MCF 10A (cell line): ENCODE measurements around the gene GRM8. TPM values are rescaled to one million over a fixed set of nuclear protein-coding genes. Genes with fewer than 3 reads are reported as not detected.

Source experiments
- BruUV-seq: library from RNA; stranded (reverse); fragments of 400-500 nt; replicated peaks from 2 replicates; lab custom pipeline; 2021; lab: Mats Ljungman, UMichigan
- CTCF ChIA-PET: fragments of 300-600 bp; sonication (Branson Sonifier 250); formaldehyde crosslinking; extraction: SDS; loops from one replicate; lab custom pipeline; 2021; ENCODE audit warnings: antibody characterized with exemption, inconsistent platforms; lab: Yijun Ruan, JAX
- POLR2A ChIA-PET: fragments of 300-600, 350-650 bp; sonication (Branson Sonifier 250); formaldehyde crosslinking; extraction: SDS; loops from one replicate; lab custom pipeline; 2020; ENCODE audit warnings: antibody characterized with exemption, inconsistent platforms; lab: Yijun Ruan, JAX
- DNase-seq: peaks from one replicate; pipeline ENCODE4 v3.0.0-alpha.2; 2018; ENCODE audit not compliant: unreplicated experiment
- H3K27ac Mint-ChIP-seq: one replicate; pipeline ENCODE4 v1.8.0; 2022; ENCODE audit warnings: mild to moderate bottlenecking, low read depth, mixed read lengths; ENCODE audit not compliant: unreplicated experiment
- H3K27me3 Mint-ChIP-seq: one replicate; pipeline ENCODE4 v1.8.0; 2022; ENCODE audit warnings: mixed read lengths; ENCODE audit not compliant: insufficient read depth, unreplicated experiment
- H3K36me3 Mint-ChIP-seq: one replicate; pipeline ENCODE4 v1.8.0; 2022; ENCODE audit warnings: mild to moderate bottlenecking, moderate library complexity, mixed read lengths; ENCODE audit not compliant: insufficient read depth, unreplicated experiment
- H3K4me1 Mint-ChIP-seq: one replicate; pipeline ENCODE4 v1.8.0; 2022; ENCODE audit warnings: mixed read lengths; ENCODE audit not compliant: insufficient read depth, unreplicated experiment
- H3K4me3 Mint-ChIP-seq: one replicate; pipeline ENCODE4 v1.8.0; 2022; ENCODE audit warnings: mild to moderate bottlenecking, moderate library complexity, mixed read lengths; ENCODE audit not compliant: unreplicated experiment
- H3K9me3 Mint-ChIP-seq: one replicate; pipeline ENCODE4 v1.8.0; 2022; ENCODE audit warnings: mixed read lengths; ENCODE audit not compliant: unreplicated experiment
- intact Hi-C: fragments of 100-400 bp; cut with micrococcal nuclease; formaldehyde crosslinking; loops from 2 replicates; pipeline ENCODE4 v1.14.1; 2022
- total RNA-seq: library from RNA; stranded (reverse); gene quantifications from 2 replicates; pipeline ENCODE4 v1.2.3, GENCODE V29; 2022
- TF ChIP-seq, protein P1 (sequence below): fragments of 200-600 bp; IDR thresholded peaks from one replicate; pipeline ENCODE4 v1.8.0; 2022; ENCODE audit warnings: antibody characterized with exemption, mild to moderate bottlenecking; ENCODE audit not compliant: unreplicated experiment

The GRM8 gene
- total RNA-seq, 1 experiment from 2014 or later = not detected

DNA sequence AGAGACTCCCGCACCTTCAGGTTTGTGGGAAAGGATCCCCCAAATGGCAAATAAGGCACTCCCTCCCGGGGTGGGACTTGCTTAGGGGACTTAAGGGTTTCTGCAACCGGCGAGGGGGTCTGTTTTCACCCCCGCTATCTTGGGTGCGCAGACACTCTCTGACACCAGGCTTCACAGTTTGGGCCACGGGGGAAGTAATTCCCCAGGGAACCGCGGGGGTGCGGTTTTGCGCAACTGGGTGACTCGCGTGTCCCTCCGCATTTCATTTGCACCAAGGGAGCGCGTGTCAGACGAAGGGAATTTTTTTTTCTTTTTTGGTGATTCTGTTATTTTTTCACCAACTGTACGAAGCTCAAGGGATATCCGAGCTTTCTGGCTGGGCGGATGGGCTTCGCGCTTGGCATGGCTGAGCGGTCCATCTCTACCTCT is 1.7 kb downstream of the GRM8 start:
- Mint-ChIP-seq H3K27me3 (peaks cover 69% of the 10 kb centered on the region), H3K27ac (no peak overlapping the region), H3K4me1 (peaks cover 8% of the 10 kb centered on the region), H3K4me3 (no peak overlapping the region), H3K9me3 (no peaks in the 10 kb centered on the region), H3K36me3 (peaks cover 6% of the 10 kb centered on the region)
- no peak for DNase-seq
- no TSS peak for BruUV-seq
- ChIA-PET POLR2A (no interaction called here), CTCF (interaction anchor here (0.7 to 1.3 kb wide), 4 partner anchors 10 to 194 kb away, joined by 3 to 4 read pairs (median 3); no protein-coding TSS in a partner anchor)
- TF ChIP-seq, protein P1, sequence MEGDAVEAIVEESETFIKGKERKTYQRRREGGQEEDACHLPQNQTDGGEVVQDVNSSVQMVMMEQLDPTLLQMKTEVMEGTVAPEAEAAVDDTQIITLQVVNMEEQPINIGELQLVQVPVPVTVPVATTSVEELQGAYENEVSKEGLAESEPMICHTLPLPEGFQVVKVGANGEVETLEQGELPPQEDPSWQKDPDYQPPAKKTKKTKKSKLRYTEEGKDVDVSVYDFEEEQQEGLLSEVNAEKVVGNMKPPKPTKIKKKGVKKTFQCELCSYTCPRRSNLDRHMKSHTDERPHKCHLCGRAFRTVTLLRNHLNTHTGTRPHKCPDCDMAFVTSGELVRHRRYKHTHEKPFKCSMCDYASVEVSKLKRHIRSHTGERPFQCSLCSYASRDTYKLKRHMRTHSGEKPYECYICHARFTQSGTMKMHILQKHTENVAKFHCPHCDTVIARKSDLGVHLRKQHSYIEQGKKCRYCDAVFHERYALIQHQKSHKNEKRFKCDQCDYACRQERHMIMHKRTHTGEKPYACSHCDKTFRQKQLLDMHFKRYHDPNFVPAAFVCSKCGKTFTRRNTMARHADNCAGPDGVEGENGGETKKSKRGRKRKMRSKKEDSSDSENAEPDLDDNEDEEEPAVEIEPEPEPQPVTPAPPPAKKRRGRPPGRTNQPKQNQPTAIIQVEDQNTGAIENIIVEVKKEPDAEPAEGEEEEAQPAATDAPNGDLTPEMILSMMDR = no peak
- intact Hi-C loops = no loop called here

DNA sequence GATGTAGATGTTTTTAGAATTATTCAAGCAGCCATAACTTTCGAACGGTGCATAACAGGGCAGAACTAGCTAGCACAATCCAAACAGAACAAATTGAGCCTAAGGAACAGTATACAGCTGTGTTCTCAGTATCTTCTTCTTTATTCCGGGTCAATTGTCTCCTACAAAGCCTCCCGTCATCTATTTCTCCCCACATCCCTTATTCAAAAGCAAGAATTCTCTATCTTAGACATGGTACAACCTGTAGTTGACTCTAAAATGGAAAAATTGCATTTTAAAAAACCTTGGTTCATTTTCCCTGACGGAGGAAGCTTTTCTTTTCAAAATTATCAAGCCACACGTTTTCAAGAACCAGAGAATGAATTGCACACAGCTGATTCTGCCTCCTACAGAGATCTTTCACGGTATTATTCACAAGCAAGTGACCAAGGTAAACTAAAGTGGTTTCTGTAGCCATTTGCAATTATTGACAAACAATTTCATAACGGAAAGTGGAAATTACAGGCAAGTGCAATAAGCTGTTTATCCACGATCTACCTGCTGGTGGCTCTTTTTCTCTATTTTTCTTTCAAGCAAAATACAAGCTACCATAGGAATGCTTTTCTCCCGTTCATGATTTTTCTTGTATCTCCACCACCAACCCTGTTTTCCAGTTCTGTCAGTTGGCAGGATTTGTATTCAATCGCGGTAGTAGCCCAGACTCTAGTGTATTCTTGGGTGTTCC is 2.3 kb downstream of the GRM8 start:
- Mint-ChIP-seq H3K36me3 (peaks cover 6% of the 10 kb centered on the region), H3K27ac (no peak overlapping the region), H3K4me3 (no peak overlapping the region), H3K9me3 (no peaks in the 10 kb centered on the region), H3K4me1 (peaks cover 8% of the 10 kb centered on the region), H3K27me3 (peaks cover 75% of the 10 kb centered on the region)
- ChIA-PET CTCF (interaction anchor here (0.6 to 1.1 kb wide), 7 partner anchors 9 to 370 kb away, joined by 3 to 5 read pairs (median 3); no protein-coding TSS in a partner anchor), POLR2A (interaction anchor here (0.6 to 1.0 kb wide), 2 partner anchors 19 to 1983 kb away, joined by 3 read pairs; no protein-coding TSS in a partner anchor)
- intact Hi-C loops = loop anchor here (1.0 kb wide), 1 partner anchor 264 kb away; no protein-coding TSS in a partner anchor
- TF ChIP-seq, protein P1 = no peak
- no TSS peak for BruUV-seq
- no peak for DNase-seq

DNA sequence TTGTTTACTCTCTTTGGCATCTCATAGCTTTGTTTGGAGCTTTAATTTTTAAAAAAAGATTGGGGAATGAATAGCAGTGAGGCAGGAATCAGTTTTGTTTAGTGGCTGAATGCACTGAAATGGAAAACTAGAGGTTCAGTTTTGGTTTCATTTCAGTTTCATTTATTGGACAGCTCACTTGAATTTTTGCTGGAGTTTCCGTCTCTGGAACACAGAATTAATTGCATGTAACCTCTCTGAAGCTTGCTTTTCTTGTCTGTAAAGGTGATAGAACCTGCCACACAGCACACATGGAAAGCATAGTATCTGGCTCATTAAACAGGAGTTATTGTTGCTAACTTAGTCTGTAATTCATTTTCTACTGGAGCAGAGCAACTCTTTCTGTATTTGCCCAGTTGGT is 7.1 kb downstream of the GRM8 start:
- H3K27ac Mint-ChIP-seq = no peak overlapping the region
- intact Hi-C loops = no loop called here
- H3K4me3 Mint-ChIP-seq = no peak overlapping the region
- POLR2A ChIA-PET = interaction anchor here (0.7 kb wide), 2 partner anchors 280 to 453 kb away, joined by 3 read pairs; no protein-coding TSS in a partner anchor
- CTCF ChIA-PET = interaction anchor here (0.6 to 1.6 kb wide), 2 partner anchors 9 to 260 kb away, joined by 3 to 9 read pairs; no protein-coding TSS in a partner anchor
- no TSS peak for BruUV-seq
- H3K36me3 Mint-ChIP-seq = no peaks in the 10 kb centered on the region
- H3K27me3 Mint-ChIP-seq = peaks cover 99% of the 10 kb centered on the region
- DNase-seq = no peak
- TF ChIP-seq, protein P1 = no peak
- H3K9me3 Mint-ChIP-seq = no peaks in the 10 kb centered on the region
- no peaks in the 10 kb centered on the region for H3K4me1 Mint-ChIP-seq

DNA sequence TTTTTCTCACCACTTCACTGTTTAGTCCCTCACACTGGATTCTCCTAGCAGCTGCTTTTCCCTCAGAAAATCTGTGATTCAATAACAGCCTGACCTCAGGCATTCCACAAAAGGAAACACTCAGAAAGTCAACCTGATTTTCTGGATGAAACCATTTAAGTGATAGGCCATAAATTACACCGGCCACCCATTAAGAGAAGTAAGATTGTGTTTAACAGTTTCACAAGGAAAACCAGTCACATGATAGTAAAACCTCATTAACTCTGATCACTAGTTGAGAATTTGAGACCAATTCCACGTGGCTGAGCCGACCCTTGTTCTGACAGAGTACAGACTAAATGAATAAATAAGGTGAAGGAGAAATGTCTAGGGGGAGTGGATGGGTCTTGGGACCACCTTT is 7.7 kb downstream of the GRM8 start:
- Mint-ChIP-seq H3K4me3 (no peak overlapping the region), H3K9me3 (no peaks in the 10 kb centered on the region), H3K27ac (no peak overlapping the region), H3K4me1 (no peaks in the 10 kb centered on the region), H3K36me3 (no peaks in the 10 kb centered on the region), H3K27me3 (peaks cover 99% of the 10 kb centered on the region)
- BruUV-seq = no TSS peak
- TF ChIP-seq, protein P1 = no peak
- POLR2A ChIA-PET = no interaction called here
- no peak for DNase-seq
- intact Hi-C loops = no loop called here
- CTCF ChIA-PET = interaction anchor here (0.6 to 1.6 kb wide), 3 partner anchors 9 to 260 kb away, joined by 3 to 9 read pairs (median 4); no protein-coding TSS in a partner anchor
